ENCODE results near the gene PSAPL1.

DNA sequence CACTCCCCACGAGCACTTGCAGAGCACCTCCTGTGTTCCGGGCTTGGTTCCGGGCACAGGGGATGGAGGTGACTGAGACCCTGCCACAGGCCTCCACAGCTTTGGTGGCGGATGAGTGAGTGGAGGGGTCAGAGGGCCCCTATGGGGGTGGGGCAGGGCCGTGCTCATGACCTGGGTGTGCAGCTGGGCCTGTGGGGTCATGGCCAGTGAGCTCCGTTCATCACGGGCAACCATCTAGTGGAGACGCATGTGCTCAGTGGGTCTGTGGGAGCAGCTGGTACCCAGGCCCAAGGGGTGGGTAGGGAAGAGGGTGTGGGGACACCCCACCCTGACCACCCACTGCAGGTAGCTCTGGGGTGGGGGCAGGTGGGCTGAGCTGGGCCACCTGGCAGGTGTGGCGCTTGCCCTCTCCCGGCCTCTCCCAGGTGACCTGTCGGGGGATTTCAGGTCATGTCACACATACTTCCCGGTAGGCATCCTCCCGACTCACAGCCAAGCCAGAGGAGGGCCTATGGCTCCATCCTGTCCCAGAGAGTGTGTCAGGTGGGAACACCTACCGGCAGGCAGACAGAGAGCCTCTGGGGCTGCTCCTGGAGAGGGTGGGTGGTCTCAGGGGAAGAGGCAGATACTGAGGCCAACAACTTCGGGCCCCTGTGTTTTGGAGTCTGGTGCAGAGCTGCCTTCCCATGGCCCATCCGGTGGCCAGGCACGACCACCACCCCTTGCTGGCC lies 3.6 kb downstream of the PSAPL1 start:
- TF ChIP-seq, protein P1, sequence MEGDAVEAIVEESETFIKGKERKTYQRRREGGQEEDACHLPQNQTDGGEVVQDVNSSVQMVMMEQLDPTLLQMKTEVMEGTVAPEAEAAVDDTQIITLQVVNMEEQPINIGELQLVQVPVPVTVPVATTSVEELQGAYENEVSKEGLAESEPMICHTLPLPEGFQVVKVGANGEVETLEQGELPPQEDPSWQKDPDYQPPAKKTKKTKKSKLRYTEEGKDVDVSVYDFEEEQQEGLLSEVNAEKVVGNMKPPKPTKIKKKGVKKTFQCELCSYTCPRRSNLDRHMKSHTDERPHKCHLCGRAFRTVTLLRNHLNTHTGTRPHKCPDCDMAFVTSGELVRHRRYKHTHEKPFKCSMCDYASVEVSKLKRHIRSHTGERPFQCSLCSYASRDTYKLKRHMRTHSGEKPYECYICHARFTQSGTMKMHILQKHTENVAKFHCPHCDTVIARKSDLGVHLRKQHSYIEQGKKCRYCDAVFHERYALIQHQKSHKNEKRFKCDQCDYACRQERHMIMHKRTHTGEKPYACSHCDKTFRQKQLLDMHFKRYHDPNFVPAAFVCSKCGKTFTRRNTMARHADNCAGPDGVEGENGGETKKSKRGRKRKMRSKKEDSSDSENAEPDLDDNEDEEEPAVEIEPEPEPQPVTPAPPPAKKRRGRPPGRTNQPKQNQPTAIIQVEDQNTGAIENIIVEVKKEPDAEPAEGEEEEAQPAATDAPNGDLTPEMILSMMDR (IDR thresholded peaks at IDR 0.05; ENCODE audit: low read depth, low read length, missing input control) = no peak
- TF ChIP-seq, protein P2, sequence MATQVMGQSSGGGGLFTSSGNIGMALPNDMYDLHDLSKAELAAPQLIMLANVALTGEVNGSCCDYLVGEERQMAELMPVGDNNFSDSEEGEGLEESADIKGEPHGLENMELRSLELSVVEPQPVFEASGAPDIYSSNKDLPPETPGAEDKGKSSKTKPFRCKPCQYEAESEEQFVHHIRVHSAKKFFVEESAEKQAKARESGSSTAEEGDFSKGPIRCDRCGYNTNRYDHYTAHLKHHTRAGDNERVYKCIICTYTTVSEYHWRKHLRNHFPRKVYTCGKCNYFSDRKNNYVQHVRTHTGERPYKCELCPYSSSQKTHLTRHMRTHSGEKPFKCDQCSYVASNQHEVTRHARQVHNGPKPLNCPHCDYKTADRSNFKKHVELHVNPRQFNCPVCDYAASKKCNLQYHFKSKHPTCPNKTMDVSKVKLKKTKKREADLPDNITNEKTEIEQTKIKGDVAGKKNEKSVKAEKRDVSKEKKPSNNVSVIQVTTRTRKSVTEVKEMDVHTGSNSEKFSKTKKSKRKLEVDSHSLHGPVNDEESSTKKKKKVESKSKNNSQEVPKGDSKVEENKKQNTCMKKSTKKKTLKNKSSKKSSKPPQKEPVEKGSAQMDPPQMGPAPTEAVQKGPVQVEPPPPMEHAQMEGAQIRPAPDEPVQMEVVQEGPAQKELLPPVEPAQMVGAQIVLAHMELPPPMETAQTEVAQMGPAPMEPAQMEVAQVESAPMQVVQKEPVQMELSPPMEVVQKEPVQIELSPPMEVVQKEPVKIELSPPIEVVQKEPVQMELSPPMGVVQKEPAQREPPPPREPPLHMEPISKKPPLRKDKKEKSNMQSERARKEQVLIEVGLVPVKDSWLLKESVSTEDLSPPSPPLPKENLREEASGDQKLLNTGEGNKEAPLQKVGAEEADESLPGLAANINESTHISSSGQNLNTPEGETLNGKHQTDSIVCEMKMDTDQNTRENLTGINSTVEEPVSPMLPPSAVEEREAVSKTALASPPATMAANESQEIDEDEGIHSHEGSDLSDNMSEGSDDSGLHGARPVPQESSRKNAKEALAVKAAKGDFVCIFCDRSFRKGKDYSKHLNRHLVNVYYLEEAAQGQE (IDR thresholded peaks at IDR 0.05) = no peak
- no peak for TF ChIP-seq JUND (IDR thresholded peaks at IDR 0.05)
- TF ChIP-seq, protein P3, sequence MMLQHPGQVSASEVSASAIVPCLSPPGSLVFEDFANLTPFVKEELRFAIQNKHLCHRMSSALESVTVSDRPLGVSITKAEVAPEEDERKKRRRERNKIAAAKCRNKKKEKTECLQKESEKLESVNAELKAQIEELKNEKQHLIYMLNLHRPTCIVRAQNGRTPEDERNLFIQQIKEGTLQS (IDR thresholded peaks at IDR 0.05) = no peak
- TF ChIP-seq, protein P4, sequence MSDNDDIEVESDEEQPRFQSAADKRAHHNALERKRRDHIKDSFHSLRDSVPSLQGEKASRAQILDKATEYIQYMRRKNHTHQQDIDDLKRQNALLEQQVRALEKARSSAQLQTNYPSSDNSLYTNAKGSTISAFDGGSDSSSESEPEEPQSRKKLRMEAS (IDR thresholded peaks at IDR 0.05) = no peak

All from liver (tissue), 3 donors.